ENCODE measurements around the gene L2HGDH.

DNA sequence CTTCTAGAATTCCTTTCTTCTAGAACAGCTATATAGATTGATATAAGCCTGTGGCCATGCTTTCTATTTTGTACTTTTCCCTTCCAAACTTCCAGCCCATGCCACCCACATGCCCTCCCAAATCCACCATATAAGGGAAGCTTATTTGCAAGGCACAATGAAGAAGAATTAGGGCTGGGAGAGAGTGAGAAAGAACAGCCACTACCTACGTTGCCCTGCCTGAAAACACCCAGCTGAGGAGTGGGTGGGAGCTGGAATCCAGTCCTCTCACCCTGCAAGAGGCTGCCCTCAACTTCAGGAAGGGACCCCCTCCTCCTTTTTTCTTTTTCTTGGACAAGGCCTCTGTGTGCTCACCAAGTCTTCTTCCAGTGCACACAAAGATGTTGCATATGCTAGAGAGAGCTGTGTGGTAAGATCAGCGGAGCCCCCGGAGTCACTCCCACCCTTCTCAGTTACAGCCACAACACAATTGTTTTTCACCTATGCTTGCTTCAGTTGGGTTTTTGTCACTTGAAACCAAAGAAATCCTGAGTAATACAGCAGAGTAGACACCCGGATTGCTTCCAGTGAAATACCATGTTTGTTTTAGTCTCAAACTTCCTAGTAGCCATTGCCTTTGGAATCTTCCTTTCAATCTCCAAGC is 45.8 kb upstream of the L2HGDH start:
- TF ChIP-seq ZFX (IDR thresholded peaks at IDR 0.05), result no peak
- TF ChIP-seq, protein P1, sequence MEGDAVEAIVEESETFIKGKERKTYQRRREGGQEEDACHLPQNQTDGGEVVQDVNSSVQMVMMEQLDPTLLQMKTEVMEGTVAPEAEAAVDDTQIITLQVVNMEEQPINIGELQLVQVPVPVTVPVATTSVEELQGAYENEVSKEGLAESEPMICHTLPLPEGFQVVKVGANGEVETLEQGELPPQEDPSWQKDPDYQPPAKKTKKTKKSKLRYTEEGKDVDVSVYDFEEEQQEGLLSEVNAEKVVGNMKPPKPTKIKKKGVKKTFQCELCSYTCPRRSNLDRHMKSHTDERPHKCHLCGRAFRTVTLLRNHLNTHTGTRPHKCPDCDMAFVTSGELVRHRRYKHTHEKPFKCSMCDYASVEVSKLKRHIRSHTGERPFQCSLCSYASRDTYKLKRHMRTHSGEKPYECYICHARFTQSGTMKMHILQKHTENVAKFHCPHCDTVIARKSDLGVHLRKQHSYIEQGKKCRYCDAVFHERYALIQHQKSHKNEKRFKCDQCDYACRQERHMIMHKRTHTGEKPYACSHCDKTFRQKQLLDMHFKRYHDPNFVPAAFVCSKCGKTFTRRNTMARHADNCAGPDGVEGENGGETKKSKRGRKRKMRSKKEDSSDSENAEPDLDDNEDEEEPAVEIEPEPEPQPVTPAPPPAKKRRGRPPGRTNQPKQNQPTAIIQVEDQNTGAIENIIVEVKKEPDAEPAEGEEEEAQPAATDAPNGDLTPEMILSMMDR (conservative IDR thresholded peaks at IDR 0.05), result no peak
